NCI-H345 treated with DMSO at 0.1 percent for 48 hours (cell line): Measurements from ENCODE around the gene GTPBP6.
"Not testable (repeated sequence)": the region's sequence is repeated elsewhere in the genome, so short reads cannot be mapped to it uniquely, and the experiment has no call there.

Experiments used
- DNase-seq: peaks from one replicate; lab custom pipeline; 2025; ENCODE audit not compliant: unreplicated experiment; lab: John Stamatoyannopoulos, UW

The GTPBP6 gene

GRCh38 chrX:336227-336626 is 17.6 kb upstream of the GTPBP6 start:
- DNase-seq: no peak

DNA sequence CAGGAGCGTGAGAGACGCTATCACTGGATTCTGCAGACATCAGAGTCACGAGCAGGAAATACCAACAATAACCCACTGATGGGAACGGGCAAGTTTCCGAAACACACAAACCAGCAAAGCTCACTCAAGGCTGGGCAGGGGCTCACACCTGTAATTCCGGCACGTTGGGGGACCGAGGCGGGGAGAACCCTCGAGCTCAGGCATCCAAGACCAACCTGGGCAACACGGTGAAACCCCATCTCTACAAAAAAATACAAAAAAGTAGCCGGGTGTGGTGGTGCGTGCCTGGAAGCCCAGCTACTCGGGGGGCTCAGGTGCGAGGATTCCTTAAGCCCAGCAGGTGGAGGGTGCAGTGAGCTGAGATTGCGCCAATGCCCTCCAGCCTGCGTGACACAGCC is 17.2 kb upstream of the GTPBP6 start:
- no peak for DNase-seq

GRCh38 chrX:334971-335757 is 16.6 kb upstream of the GTPBP6 start:
- no peak for DNase-seq

- DNase-seq: no peak
These were observed 15.8 kb upstream of the GTPBP6 start for GRCh38 chrX:334331-334891.

GRCh38 chrX:333611-334311 is 15.2 kb upstream of the GTPBP6 start:
- DNase-seq: no peak

- no peak for DNase-seq
These were observed 14.5 kb upstream of the GTPBP6 start for GRCh38 chrX:332916-333610.

- DNase-seq: no peak
These were observed 13.9 kb upstream of the GTPBP6 start for GRCh38 chrX:332496-332860.

DNA sequence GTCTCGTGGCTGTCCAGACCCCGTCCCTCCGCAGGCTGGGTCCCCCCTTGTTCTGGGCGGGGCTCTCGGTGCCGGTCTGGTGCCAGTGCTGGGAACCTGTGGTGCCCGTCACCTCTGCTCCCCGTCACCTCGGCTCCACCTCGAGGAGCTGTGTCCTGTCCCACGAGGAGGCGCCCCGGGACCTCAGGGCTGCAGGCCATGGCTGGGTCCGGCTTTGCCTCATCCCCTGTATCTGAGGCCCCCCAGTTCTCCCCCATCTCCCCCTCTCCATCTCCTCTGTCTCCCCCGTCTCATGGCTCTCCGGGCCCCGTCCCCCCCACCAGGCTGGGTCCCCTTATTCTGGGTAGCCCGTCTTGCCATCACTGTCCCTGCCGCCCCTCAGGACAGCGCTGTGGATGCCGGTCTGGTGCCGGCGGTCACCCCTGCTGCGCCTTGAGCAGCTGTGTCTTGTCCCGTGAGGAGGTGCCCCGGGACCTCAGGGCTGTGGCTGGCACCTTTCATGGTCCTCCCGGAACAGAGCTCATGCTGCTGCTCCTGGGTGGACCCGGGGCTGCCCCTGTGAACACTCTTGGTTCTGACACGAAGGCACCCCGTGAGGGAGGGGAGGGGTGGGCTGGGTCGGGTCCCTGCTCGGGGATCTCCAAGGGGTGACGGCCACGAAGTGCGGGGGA is 13.4 kb upstream of the GTPBP6 start:
- no peak for DNase-seq

DNA sequence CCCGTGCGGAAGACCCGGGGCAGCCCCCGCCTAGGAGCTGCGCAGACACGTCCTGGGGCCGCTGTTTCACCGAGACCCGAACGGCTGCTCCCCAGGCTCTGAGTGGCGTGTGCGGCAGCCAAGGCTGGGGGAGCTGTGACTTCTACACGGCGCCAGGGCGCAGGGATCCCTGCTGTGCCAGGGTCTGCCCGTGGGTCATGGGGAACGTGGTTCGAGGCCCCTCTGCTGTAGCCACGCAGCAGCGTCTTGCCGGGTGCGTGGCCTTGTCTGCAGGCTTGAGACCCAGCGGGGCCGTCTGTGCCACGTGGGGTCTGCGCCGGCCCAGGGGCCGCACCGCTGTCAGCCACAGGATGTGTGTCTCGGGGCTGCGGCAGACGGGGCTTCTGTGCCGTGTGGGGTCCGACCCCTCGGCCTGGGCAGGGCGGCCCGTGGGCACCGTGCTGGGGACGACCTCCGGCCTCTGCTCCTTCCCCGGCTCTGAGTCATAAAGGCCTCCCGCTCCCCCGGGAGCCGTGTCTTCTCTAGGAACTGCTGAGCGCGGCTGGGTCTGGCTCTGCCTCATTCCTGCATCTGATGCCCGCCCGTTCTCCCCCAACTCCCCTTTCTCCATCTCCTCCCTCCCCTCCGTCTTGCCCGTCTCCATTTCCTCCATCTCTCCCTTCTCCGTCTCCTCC is 12.7 kb upstream of the GTPBP6 start:
- DNase-seq: no peak

DNA sequence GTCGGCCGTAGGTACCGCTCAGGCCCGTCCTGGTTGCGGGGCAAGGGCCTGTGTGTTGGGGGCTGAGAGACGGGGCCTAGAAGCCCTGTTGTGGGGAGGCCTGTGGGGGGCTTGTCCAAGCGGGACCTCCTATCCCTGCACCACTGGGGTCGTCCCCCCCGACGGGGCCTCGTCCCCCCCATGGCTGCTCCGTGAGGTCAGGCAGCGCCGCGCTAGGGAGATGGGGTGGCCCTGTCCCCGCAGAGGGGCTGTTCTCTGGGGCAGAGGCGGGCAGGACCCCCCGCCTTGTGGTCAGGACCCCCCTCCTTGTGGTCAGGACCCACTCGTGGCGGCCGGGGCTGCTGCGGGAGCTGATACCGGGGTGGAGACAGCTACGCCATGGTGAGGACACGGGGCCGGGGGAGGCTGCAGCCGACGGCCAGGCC is 12.1 kb upstream of the GTPBP6 start:
- DNase-seq: no peak

DNA sequence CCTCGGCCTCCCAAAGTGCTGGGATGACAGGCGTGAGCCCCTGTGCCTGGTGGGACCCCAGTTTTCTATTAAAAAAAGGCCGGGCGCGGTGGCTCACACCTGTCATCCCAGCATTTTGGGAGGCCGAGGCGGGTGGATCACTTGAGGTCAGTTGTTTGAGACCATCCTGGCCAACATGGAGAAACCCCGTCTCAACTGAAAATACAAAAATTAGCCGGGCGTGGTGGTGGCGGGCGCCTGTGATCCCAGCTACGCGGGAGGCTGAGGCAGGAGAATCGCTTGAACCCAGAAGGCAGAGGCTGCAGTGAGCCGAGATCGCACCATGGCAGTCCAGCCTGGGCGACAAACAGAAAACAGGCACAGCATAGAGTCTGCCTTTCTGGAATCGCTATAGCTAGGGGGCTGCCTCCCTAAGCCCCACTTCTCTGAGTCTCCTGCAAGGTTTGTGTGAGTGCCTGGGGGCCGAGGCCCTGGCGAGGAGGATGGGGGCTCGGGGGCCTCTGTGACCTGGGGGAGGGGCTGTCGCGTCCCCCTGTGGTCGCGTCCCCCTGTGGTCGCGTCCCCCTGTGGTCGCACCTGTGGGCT is 11.6 kb upstream of the GTPBP6 start:
- not testable (repeated sequence) for DNase-seq

DNA sequence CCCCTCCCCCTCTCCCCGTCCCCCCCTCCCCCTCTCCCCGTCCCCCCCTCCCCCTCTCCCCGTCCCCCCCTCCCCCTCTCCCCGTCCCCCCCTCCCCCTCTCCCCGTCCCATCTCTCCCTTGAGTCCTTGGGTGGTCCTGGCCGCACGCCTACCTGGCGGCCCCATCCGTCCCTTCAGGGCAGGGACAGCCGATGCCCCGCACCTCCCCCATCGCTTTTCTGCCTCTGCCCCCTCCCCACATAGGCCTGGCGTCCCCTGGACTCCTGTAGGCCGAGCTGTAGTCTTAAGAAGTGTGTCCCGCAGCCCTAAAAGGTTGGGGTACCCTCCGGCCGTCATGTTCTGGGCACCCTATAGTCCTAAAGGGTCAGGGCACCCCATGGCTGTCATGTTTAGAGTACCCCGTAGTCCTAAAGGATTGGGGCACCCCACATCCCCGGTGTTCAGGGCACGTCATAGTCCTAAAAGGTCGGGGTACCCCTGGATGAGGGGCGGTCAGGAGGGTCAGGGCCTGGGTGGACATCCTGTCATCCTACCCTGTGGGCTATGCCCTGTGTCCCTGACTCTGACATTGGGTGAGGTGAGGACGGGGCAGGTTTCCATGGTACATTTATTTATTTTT is 10.8 kb upstream of the GTPBP6 start:
- DNase-seq: no peak

DNA sequence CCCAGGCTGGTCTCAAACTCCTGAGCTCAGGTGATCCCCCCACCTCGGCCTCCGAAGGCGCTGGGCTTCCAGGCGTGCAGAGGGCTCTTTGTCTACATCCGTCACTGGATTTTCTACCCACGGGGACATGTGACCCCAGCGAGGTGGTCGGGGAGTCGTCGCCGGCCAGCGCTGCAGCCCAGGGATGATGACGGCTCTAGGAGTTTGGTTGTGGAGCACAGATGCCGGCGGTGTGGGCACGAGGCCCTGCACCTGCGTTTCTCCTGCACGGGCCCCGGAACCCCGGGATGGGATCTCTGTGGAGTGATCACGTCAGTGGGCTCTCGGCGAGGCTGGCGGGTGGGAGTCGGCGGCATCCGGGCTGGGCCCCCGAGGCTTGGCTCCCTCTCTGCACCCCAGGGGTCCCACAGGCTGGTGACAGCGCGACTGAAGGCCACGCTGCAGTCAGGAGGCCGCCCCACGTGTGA is 9.1 kb upstream of the GTPBP6 start:
- DNase-seq: no peak

DNA sequence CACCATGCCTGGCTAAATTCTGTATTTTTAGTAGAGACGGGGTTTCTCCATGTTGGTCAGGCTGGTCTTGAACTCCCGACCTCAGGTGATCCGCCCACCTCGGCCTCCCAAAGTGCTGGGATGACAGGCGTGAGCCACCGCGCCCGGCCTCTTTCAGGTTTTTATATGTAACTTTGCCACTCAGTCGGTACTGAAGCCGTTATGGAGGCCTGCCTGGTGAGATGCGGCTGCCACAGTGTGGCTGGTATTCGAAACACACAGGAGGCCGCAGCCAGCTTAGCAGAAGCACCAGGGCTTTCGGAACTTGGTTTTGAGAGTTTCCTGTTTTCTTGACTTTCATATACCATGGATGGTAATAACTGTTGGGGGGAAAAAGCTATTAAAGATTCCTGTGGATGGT is 6.1 kb upstream of the GTPBP6 start:
- not testable (repeated sequence) for DNase-seq

- no peak for DNase-seq
These were observed 5.4 kb upstream of the GTPBP6 start for GRCh38 chrX:323721-324628.

DNA sequence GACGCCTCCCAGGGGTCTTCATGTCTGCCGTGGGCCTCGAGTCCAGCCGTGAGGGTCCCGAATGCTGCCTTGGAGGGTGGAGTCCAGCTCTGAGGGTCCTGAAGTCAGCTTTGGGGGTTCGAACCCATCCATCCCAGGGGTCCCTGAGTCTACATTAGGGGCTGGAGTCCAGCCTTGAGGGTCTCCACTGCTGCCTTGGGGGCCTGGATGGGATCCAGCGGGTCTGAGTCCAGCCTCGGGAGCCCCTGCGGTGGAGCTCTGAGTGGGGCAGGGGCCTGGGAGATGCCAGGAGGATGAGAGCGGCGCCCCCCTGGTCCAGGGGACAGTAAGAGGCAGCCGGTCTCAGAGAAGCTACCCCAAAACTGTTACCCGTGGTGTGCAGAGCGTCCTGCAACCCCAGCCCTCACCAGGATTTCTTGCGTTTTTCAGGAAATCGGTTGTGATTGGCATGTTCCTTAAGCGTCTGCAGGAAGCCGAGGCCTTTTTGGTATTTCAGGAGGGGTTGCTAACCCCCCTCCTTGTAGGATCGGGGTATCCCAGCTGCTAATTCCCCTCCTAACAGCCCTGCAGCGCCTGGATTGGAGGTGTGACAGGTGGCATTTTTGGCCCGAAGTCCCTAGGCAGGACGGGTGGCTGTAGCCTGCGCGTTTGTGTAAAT is 1.7 kb upstream of the GTPBP6 start:
- no peak for DNase-seq

- no peak for DNase-seq
These were observed 1.1 kb upstream of the GTPBP6 start for GRCh38 chrX:319579-320125.
